Hepatocyte (in vitro differentiated cells): ENCODE results near the gene SSBP3. TPM values are rescaled to one million over a fixed set of nuclear protein-coding genes. Genes with fewer than 3 reads are reported as not detected.

Experiments used
- DNase-seq: peaks from one replicate; pipeline ENCODE4 v3.0.0-alpha.2; 2016; ENCODE audit warnings: low spot score
- H2AFZ ChIP-seq: fragments of 200-600 bp; sonication (generic); 2 replicates; pipeline ENCODE4 v1.6.0; 2016; ENCODE audit warnings: antibody characterized with exemption, mild to moderate bottlenecking
- H3K27ac ChIP-seq: fragments of 200-600 bp; sonication (generic); 2 replicates; pipeline ENCODE4 v1.5.1; 2016; ENCODE audit warnings: mild to moderate bottlenecking
- H3K27me3 ChIP-seq: fragments of 200-600 bp; sonication (generic); 2 replicates; pipeline ENCODE4 v1.6.1; 2016
- H3K36me3 ChIP-seq: fragments of 200-600 bp; sonication (generic); replicated peaks from 2 replicates; pipeline ENCODE4 v1.5.1; 2016; ENCODE audit warnings: low read depth; ENCODE audit not compliant: insufficient read depth
- H3K4me1 ChIP-seq: fragments of 200-600 bp; sonication (generic); 2 replicates; pipeline ENCODE4 v1.5.1; 2016; ENCODE audit warnings: mild to moderate bottlenecking, moderate library complexity; ENCODE audit not compliant: insufficient read depth
- H3K4me2 ChIP-seq: fragments of 200-600 bp; sonication (generic); 2 replicates; pipeline ENCODE4 v1.6.0; 2016
- H3K4me3 ChIP-seq: fragments of 200-600 bp; sonication (generic); 2 replicates; pipeline ENCODE4 v1.5.1; 2016; ENCODE audit warnings: mild to moderate bottlenecking
- H3K79me2 ChIP-seq: fragments of 200-600 bp; sonication (generic); 2 replicates; pipeline ENCODE4 v1.6.0; 2017; ENCODE audit warnings: mild to moderate bottlenecking
- H3K9me2 ChIP-seq: fragments of 200-600 bp; sonication (generic); replicated peaks from 2 replicates; pipeline ENCODE4 v1.6.0; 2017; ENCODE audit warnings: mild to moderate bottlenecking; ENCODE audit not compliant: insufficient read depth
- H3K9me3 ChIP-seq: fragments of 200-600 bp; sonication (generic); 2 replicates; pipeline ENCODE4 v1.5.1; 2016; ENCODE audit warnings: low read depth, mild to moderate bottlenecking
- H4K20me1 ChIP-seq: fragments of 200-600 bp; sonication (generic); 2 replicates; pipeline ENCODE4 v1.6.0; 2016; ENCODE audit warnings: mild to moderate bottlenecking; ENCODE audit not compliant: insufficient read depth, poor library complexity, severe bottlenecking
- CTCF ChIP-seq: fragments of 200-600 bp; sonication (generic); IDR thresholded peaks from 2 replicates; pipeline ENCODE4 v1.5.1; 2016; ENCODE audit warnings: antibody characterized with exemption, mild to moderate bottlenecking; ENCODE audit not compliant: poor library complexity
- EZH2 ChIP-seq: fragments of 200-600 bp; sonication (generic); IDR thresholded peaks from 2 replicates; pipeline ENCODE4 v1.6.1; 2016; ENCODE audit warnings: antibody characterized with exemption, mild to moderate bottlenecking, borderline replicate concordance
- EZH2phosphoT487 ChIP-seq: fragments of 200-600 bp; sonication (generic); IDR thresholded peaks from one replicate; pipeline ENCODE4 v1.6.1; 2018; ENCODE audit warnings: antibody characterized with exemption, mild to moderate bottlenecking, low read depth, moderate library complexity; ENCODE audit not compliant: unreplicated experiment, severe bottlenecking
- WGBS: methylation state at CpG from one replicate; pipeline ENCODE4 v1.1.6; 2016; ENCODE audit warnings: low lambda C conversion rate; ENCODE audit errors: missing lambda C conversion rate; 5-methylcytosine and 5-hydroxymethylcytosine counted together
- polyA plus RNA-seq: library from polyadenylated mRNA; unstranded; fragments of >200 nt; fragmentation: Nextera tagmentation; extraction: Ambion mirVana; gene quantifications from 2 replicates; pipeline ENCODE4 v1.2.1, GENCODE V29; 2016
- total RNA-seq: library from RNA; depleted of rRNA; stranded (reverse); fragments of >200 nt; gene quantifications from 2 replicates; pipeline ENCODE4 v1.2.3, GENCODE V29; 2014

SSBP3 gene
- total and polyA plus RNA-seq, 2 experiments from 2014 or later, result 25.8 to 47.2 TPM

GRCh38 chr1:54384471-54384870 is 21.7 kb downstream of the SSBP3 start:
- Histone ChIP-seq H3K79me2 (peaks cover 93% of the 10 kb centered on the region), H3K4me3 (no peak overlapping the region), H3K4me2 (no peak overlapping the region), H3K9me2 (no peaks in the 10 kb centered on the region), H3K27ac (peak overlapping the region; percentile 76), H4K20me1 (peaks cover 61% of the 10 kb centered on the region), H2AFZ (no peak overlapping the region), H3K36me3 (no peaks in the 10 kb centered on the region), H3K27me3 (no peaks in the 10 kb centered on the region), H3K9me3 (no peaks in the 10 kb centered on the region), H3K4me1 (peaks cover 20% of the 10 kb centered on the region)
- DNase-seq, result no peak
- WGBS, result 95% methylated on average over 2 of the region's 2 CpGs
- TF ChIP-seq EZH2 (no peak), CTCF (no peak), EZH2phosphoT487 (no peak)

GRCh38 chr1:54381524-54381923 is 24.7 kb downstream of the SSBP3 start:
- no peaks in the 10 kb centered on the region for H3K9me2 ChIP-seq
- H2AFZ ChIP-seq, result no peak overlapping the region
- peaks cover 93% of the 10 kb centered on the region for H3K79me2 ChIP-seq
- peaks cover 54% of the 10 kb centered on the region for H4K20me1 ChIP-seq
- H3K9me3 ChIP-seq, result no peaks in the 10 kb centered on the region
- peaks cover 44% of the 10 kb centered on the region for H3K4me1 ChIP-seq
- no peak overlapping the region for H3K27ac ChIP-seq
- DNase-seq, result no peak
- no peak overlapping the region for H3K4me2 ChIP-seq
- TF ChIP-seq EZH2 (no peak), EZH2phosphoT487 (no peak), CTCF (no peak)
- 91% methylated on average over 4 of the region's 4 CpGs for WGBS
- H3K4me3 ChIP-seq, result no peak overlapping the region
- H3K36me3 ChIP-seq, result no peaks in the 10 kb centered on the region
- H3K27me3 ChIP-seq, result no peaks in the 10 kb centered on the region

GRCh38 chr1:54380290-54380882 is 25.8 kb downstream of the SSBP3 start:
- Histone ChIP-seq H3K4me2 (no peak overlapping the region), H3K27ac (no peak overlapping the region), H3K9me2 (no peaks in the 10 kb centered on the region), H3K9me3 (no peaks in the 10 kb centered on the region), H3K27me3 (no peaks in the 10 kb centered on the region), H3K4me1 (peaks cover 45% of the 10 kb centered on the region), H2AFZ (no peak overlapping the region), H4K20me1 (peaks cover 51% of the 10 kb centered on the region), H3K79me2 (peaks cover 93% of the 10 kb centered on the region), H3K4me3 (no peak overlapping the region), H3K36me3 (no peaks in the 10 kb centered on the region)
- DNase-seq, result no peak
- TF ChIP-seq EZH2phosphoT487, result no peak
- TF ChIP-seq CTCF, result no peak
- no peak for TF ChIP-seq EZH2
- WGBS, result 85% methylated on average over 15 of the region's 15 CpGs
